Measurements from ENCODE around the gene SASH3. TPM values are rescaled to one million over a fixed set of nuclear protein-coding genes. Genes with fewer than 3 reads are reported as not detected.

SASH3 gene
- polyA plus RNA-seq, 1 donor (not counting 4 experiments of a cell fraction or from before 2014, with no cell fraction given) = 0.09 TPM

- H3K27ac ChIP-seq (ENCODE audit: control insufficient read depth, insufficient read depth, low read length) = no peak overlapping the region
- H4K20me1 ChIP-seq (ENCODE audit: control insufficient read depth, extremely low read depth, insufficient read depth, low read length) = no peaks in the 10 kb centered on the region
- H3K9me3 ChIP-seq (ENCODE audit: control insufficient read depth, low read depth, low read length) = no peaks in the 10 kb centered on the region
- no peak overlapping the region for H3K4me2 ChIP-seq (ENCODE audit: control insufficient read depth, extremely low read depth, insufficient read depth, low read depth, low read length)
- no peak overlapping the region for H3K9ac ChIP-seq (ENCODE audit: control insufficient read depth, extremely low read depth, insufficient read depth, low read length)
- TF ChIP-seq, protein P1, sequence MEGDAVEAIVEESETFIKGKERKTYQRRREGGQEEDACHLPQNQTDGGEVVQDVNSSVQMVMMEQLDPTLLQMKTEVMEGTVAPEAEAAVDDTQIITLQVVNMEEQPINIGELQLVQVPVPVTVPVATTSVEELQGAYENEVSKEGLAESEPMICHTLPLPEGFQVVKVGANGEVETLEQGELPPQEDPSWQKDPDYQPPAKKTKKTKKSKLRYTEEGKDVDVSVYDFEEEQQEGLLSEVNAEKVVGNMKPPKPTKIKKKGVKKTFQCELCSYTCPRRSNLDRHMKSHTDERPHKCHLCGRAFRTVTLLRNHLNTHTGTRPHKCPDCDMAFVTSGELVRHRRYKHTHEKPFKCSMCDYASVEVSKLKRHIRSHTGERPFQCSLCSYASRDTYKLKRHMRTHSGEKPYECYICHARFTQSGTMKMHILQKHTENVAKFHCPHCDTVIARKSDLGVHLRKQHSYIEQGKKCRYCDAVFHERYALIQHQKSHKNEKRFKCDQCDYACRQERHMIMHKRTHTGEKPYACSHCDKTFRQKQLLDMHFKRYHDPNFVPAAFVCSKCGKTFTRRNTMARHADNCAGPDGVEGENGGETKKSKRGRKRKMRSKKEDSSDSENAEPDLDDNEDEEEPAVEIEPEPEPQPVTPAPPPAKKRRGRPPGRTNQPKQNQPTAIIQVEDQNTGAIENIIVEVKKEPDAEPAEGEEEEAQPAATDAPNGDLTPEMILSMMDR (optimal IDR thresholded peaks at IDR 0.05 in 1 of 3, IDR thresholded peaks at IDR 0.05 in 1 of 3, conservative IDR thresholded peaks at IDR 0.05 in 1 of 3; ENCODE audit: extremely low read depth in 1 of 3, insufficient read depth in 2 of 3, low read length in 3 of 3) = no peak
- TF ChIP-seq EZH2 (IDR thresholded peaks at IDR 0.05; ENCODE audit: low read length) = no peak
- no peaks in the 10 kb centered on the region for H3K4me1 ChIP-seq (ENCODE audit: control insufficient read depth, extremely low read depth, insufficient read depth, low read length)
- no peak overlapping the region for H2AFZ ChIP-seq (ENCODE audit: control insufficient read depth, low read length)
- no peaks in the 10 kb centered on the region for H3K9me1 ChIP-seq (ENCODE audit: control insufficient read depth, extremely low read depth, insufficient read depth, low read length)
- H3K36me3 ChIP-seq (ENCODE audit: control insufficient read depth in 2 of 2, extremely low read depth in 1 of 2, insufficient read depth in 2 of 2, low read length in 2 of 2) = no peaks in the 10 kb centered on the region
- no peak overlapping the region for H3K4me3 ChIP-seq (ENCODE audit: control insufficient read depth in 2 of 3, extremely low read depth in 1 of 3, insufficient read depth in 2 of 3, low read depth in 1 of 3, low read length in 3 of 3)
- no peaks in the 10 kb centered on the region for H3K27me3 ChIP-seq (ENCODE audit: control insufficient read depth, extremely low read depth, insufficient read depth, low read length)
- H3K79me2 ChIP-seq (ENCODE audit: control insufficient read depth, insufficient read depth, low read length) = peaks cover 14% of the 10 kb centered on the region
- no peak for DNase-seq (ENCODE audit: low read depth, low spot score)
- dilution Hi-C loops (cut with MboI; ENCODE audit: extremely low pct_ligation_motif_present, low sequenced_read_pairs) = no loop called here
- no peak for FAIRE-seq
Measured at GRCh38 chrX:129836827-129837226, 57.1 kb downstream of the SASH3 start.

DNA sequence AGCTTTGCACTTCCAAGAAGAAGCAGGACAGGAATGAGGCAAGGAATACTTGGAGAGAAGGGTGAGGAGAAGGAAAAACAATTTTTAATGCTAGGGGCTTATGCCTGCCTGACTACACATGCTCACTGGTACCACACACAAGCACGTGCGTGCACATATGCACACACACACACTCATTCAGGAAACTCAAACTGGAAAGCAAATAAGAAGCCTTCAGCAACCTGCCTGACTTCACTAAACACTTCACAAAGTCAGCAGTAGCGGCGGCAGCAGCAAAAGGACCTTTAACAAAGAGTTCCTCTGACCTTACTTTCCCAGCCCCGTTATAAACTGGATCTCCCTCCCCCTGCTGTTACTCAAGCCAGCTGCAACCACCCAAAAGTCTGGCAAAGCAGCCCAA lies 60.6 kb downstream of the SASH3 start:
- FAIRE-seq (no peak), DNase-seq (ENCODE audit: low read depth, low spot score) (no peak)
- Histone ChIP-seq H3K4me3 (ENCODE audit: control insufficient read depth in 2 of 3, extremely low read depth in 1 of 3, insufficient read depth in 2 of 3, low read depth in 1 of 3, low read length in 3 of 3) (no peak overlapping the region), H3K79me2 (ENCODE audit: control insufficient read depth, insufficient read depth, low read length) (peaks cover 18% of the 10 kb centered on the region), H3K9me3 (ENCODE audit: control insufficient read depth, low read depth, low read length) (no peaks in the 10 kb centered on the region), H3K9me1 (ENCODE audit: control insufficient read depth, extremely low read depth, insufficient read depth, low read length) (no peaks in the 10 kb centered on the region), H3K4me2 (ENCODE audit: control insufficient read depth, extremely low read depth, insufficient read depth, low read depth, low read length) (no peak overlapping the region), H4K20me1 (ENCODE audit: control insufficient read depth, extremely low read depth, insufficient read depth, low read length) (no peaks in the 10 kb centered on the region), H3K27ac (ENCODE audit: control insufficient read depth, insufficient read depth, low read length) (no peak overlapping the region), H3K36me3 (ENCODE audit: control insufficient read depth in 2 of 2, extremely low read depth in 1 of 2, insufficient read depth in 2 of 2, low read length in 2 of 2) (no peaks in the 10 kb centered on the region), H3K9ac (ENCODE audit: control insufficient read depth, extremely low read depth, insufficient read depth, low read length) (no peak overlapping the region), H2AFZ (ENCODE audit: control insufficient read depth, low read length) (no peak overlapping the region), H3K27me3 (ENCODE audit: control insufficient read depth, extremely low read depth, insufficient read depth, low read length) (no peaks in the 10 kb centered on the region), H3K4me1 (ENCODE audit: control insufficient read depth, extremely low read depth, insufficient read depth, low read length) (no peaks in the 10 kb centered on the region)
- TF ChIP-seq EZH2 (IDR thresholded peaks at IDR 0.05; ENCODE audit: low read length) = no peak
- TF ChIP-seq, protein P1 (optimal IDR thresholded peaks at IDR 0.05 in 1 of 3, IDR thresholded peaks at IDR 0.05 in 1 of 3, conservative IDR thresholded peaks at IDR 0.05 in 1 of 3; ENCODE audit: extremely low read depth in 1 of 3, insufficient read depth in 2 of 3, low read length in 3 of 3) = no peak
- dilution Hi-C loops (cut with MboI; ENCODE audit: extremely low pct_ligation_motif_present, low sequenced_read_pairs) = no loop called here
